Endothelial cell (in vitro differentiated cells): Measurements from ENCODE around the gene OR9Q1. TPM values are rescaled to one million over a fixed set of nuclear protein-coding genes. Genes with fewer than 3 reads are reported as not detected.

Source experiments
- DNase-seq: peaks from one replicate; pipeline ENCODE4 v3.0.0; 2021; ENCODE audit warnings: low spot score
- H3K27ac Mint-ChIP-seq: one replicate; pipeline ENCODE4 v1.8.0; 2021; ENCODE audit warnings: mixed read lengths, inconsistent platforms; ENCODE audit not compliant: unreplicated experiment
- H3K27me3 Mint-ChIP-seq: one replicate; pipeline ENCODE4 v1.8.0; 2021; ENCODE audit warnings: mild to moderate bottlenecking, moderate library complexity, mixed read lengths, inconsistent platforms; ENCODE audit not compliant: unreplicated experiment
- H3K36me3 Mint-ChIP-seq: one replicate; pipeline ENCODE4 v1.8.0; 2021; ENCODE audit warnings: mild to moderate bottlenecking, low read depth, mixed read lengths, inconsistent platforms; ENCODE audit not compliant: unreplicated experiment
- H3K4me1 Mint-ChIP-seq: one replicate; pipeline ENCODE4 v1.8.0; 2021; ENCODE audit warnings: mild to moderate bottlenecking, mixed read lengths, inconsistent platforms; ENCODE audit not compliant: unreplicated experiment
- H3K4me3 Mint-ChIP-seq: one replicate; pipeline ENCODE4 v1.8.0; 2021; ENCODE audit warnings: mild to moderate bottlenecking, mixed read lengths, inconsistent platforms; ENCODE audit not compliant: unreplicated experiment
- H3K9me3 Mint-ChIP-seq: one replicate; pipeline ENCODE4 v1.8.0; 2021; ENCODE audit warnings: mixed read lengths, inconsistent platforms; ENCODE audit not compliant: unreplicated experiment
- CTCF ChIP-seq: fragments of 200-600 bp; sonication (generic); IDR thresholded peaks from one replicate; pipeline ENCODE4 v1.5.0; 2021; ENCODE audit warnings: antibody characterized with exemption; ENCODE audit not compliant: unreplicated experiment
- total RNA-seq: library from RNA; stranded (reverse); fragmentation: NEBNext Ultra II Directional; extraction: Animal tissue kit (Norgen Biotek cat#: 25700); gene quantifications from one replicate; pipeline ENCODE4 v1.2.1, GENCODE V29; 2021; ENCODE audit not compliant: unreplicated experiment

The OR9Q1 gene
- total RNA-seq, 1 donor from 2014 or later, result not detected

GRCh38 chr11:58046231-58046630, 22.6 kb downstream of the OR9Q1 start:
- H3K4me1 Mint-ChIP-seq, result no peaks in the 10 kb centered on the region
- no peaks in the 10 kb centered on the region for H3K36me3 Mint-ChIP-seq
- DNase-seq, result no peak
- H3K9me3 Mint-ChIP-seq, result no peaks in the 10 kb centered on the region
- no peak overlapping the region for H3K27ac Mint-ChIP-seq
- H3K27me3 Mint-ChIP-seq, result no peaks in the 10 kb centered on the region
- H3K4me3 Mint-ChIP-seq, result no peak overlapping the region
- no peak for TF ChIP-seq CTCF

- Mint-ChIP-seq H3K27me3 (no peaks in the 10 kb centered on the region), H3K4me1 (no peaks in the 10 kb centered on the region), H3K9me3 (no peaks in the 10 kb centered on the region), H3K4me3 (no peak overlapping the region), H3K27ac (no peak overlapping the region), H3K36me3 (no peaks in the 10 kb centered on the region)
- DNase-seq, result no peak
- no peak for TF ChIP-seq CTCF
Measured at GRCh38 chr11:58047818-58048217, 24.1 kb downstream of the OR9Q1 start.

GRCh38 chr11:58055806-58056401, 32.2 kb downstream of the OR9Q1 start:
- peaks cover 9% of the 10 kb centered on the region for H3K4me1 Mint-ChIP-seq
- no peak for DNase-seq
- no peak overlapping the region for H3K4me3 Mint-ChIP-seq
- H3K27me3 Mint-ChIP-seq, result no peaks in the 10 kb centered on the region
- H3K9me3 Mint-ChIP-seq, result no peaks in the 10 kb centered on the region
- no peak for TF ChIP-seq CTCF
- no peak overlapping the region for H3K27ac Mint-ChIP-seq
- H3K36me3 Mint-ChIP-seq, result no peaks in the 10 kb centered on the region

- Mint-ChIP-seq H3K9me3 (no peaks in the 10 kb centered on the region), H3K4me1 (peaks cover 11% of the 10 kb centered on the region), H3K27ac (no peak overlapping the region), H3K4me3 (no peak overlapping the region), H3K27me3 (no peaks in the 10 kb centered on the region), H3K36me3 (no peaks in the 10 kb centered on the region)
- TF ChIP-seq CTCF, result no peak
- no peak for DNase-seq
Measured at GRCh38 chr11:58057481-58057880, 33.8 kb downstream of the OR9Q1 start.

- H3K9me3 Mint-ChIP-seq, result no peaks in the 10 kb centered on the region
- H3K27me3 Mint-ChIP-seq, result no peaks in the 10 kb centered on the region
- peaks cover 11% of the 10 kb centered on the region for H3K4me1 Mint-ChIP-seq
- no peak for TF ChIP-seq CTCF
- DNase-seq, result no peak
- peak overlapping the region; percentile 48 for H3K27ac Mint-ChIP-seq
- H3K4me3 Mint-ChIP-seq, result no peak overlapping the region
- no peaks in the 10 kb centered on the region for H3K36me3 Mint-ChIP-seq
Measured at GRCh38 chr11:58058276-58059006, 34.8 kb downstream of the OR9Q1 start.
